IPS DF 6.9 (cell line): Measurements from ENCODE around the gene PATJ.
A peak's percentile ranks its signal among the peaks of the same experiment; 100 is the strongest.
"Not testable (repeated sequence)": the region's sequence is repeated elsewhere in the genome, so short reads cannot be mapped to it uniquely, and the experiment has no call there.

Source experiments
- DNase-seq: peaks from one replicate; pipeline ENCODE4 v3.0.0-alpha.2; 2013; ENCODE audit warnings: low read depth, low spot score
- H3K27ac ChIP-seq: one replicate; pipeline ENCODE4 v1.5.1; 2013; ENCODE audit warnings: low read length, control low read depth
- H3K27me3 ChIP-seq: 2 replicates; pipeline ENCODE4 v1.6.1; 2013; ENCODE audit warnings: mild to moderate bottlenecking, low read length; ENCODE audit not compliant: control insufficient read depth, insufficient read depth
- H3K36me3 ChIP-seq: 2 replicates; pipeline ENCODE4 v1.6.1; 2013; ENCODE audit warnings: low read length; ENCODE audit not compliant: control insufficient read depth, insufficient read depth
- H3K4me1 ChIP-seq: 2 replicates; pipeline ENCODE4 v1.6.1; 2013; ENCODE audit warnings: low read length; ENCODE audit not compliant: control insufficient read depth, insufficient read depth
- H3K4me3 ChIP-seq: 2 replicates; pipeline ENCODE4 v1.5.1; 2013; ENCODE audit warnings: mild to moderate bottlenecking, low read length
- H3K9me3 ChIP-seq: 2 replicates; pipeline ENCODE4 v1.6.1; 2013; ENCODE audit warnings: low read length, inconsistent platforms; ENCODE audit not compliant: control insufficient read depth, insufficient read depth
- WGBS: extraction: QIAGEN DNeasy Blood & Tissue Kit; methylation state at CpG from one replicate; pipeline ENCODE4 v1.1.7; 2013; ENCODE audit warnings: mixed read lengths, missing lambda C conversion rate; ENCODE audit not compliant: insufficient read length, insufficient coverage; 5-methylcytosine and 5-hydroxymethylcytosine counted together

PATJ gene

GRCh38 chr1:62144238-62144831, 402.1 kb downstream of the PATJ start:
- no peak overlapping the region for H3K27ac ChIP-seq
- no CpG with 5 or more reads among the region's 1 CpG for WGBS
- no peaks in the 10 kb centered on the region for H3K9me3 ChIP-seq
- no peaks in the 10 kb centered on the region for H3K27me3 ChIP-seq
- H3K4me3 ChIP-seq: no peak overlapping the region
- peaks cover 2% of the 10 kb centered on the region; the same call in 1 of the 2 replicates for H3K4me1 ChIP-seq
- no peaks in the 10 kb centered on the region for H3K36me3 ChIP-seq
- DNase-seq: peak; percentile 37

- no peaks in the 10 kb centered on the region for H3K27me3 ChIP-seq
- H3K27ac ChIP-seq: no peak overlapping the region
- no peaks in the 10 kb centered on the region for H3K9me3 ChIP-seq
- H3K36me3 ChIP-seq: no peaks in the 10 kb centered on the region; the same call in 1 of the 2 replicates
- no peak for DNase-seq
- H3K4me1 ChIP-seq: no peaks in the 10 kb centered on the region
- no CpG with 5 or more reads among the region's 6 CpGs for WGBS
- H3K4me3 ChIP-seq: no peak overlapping the region
Measured at GRCh38 chr1:62159940-62160348, 417.7 kb downstream of the PATJ start.

- H3K27ac ChIP-seq: no peak overlapping the region
- no peak overlapping the region for H3K4me3 ChIP-seq
- H3K27me3 ChIP-seq: no peaks in the 10 kb centered on the region
- H3K9me3 ChIP-seq: no peaks in the 10 kb centered on the region
- H3K4me1 ChIP-seq: no peaks in the 10 kb centered on the region
- WGBS: no CpG with 5 or more reads among the region's 1 CpG
- no peak for DNase-seq
- H3K36me3 ChIP-seq: no peaks in the 10 kb centered on the region; the same call in 1 of the 2 replicates
Measured at GRCh38 chr1:62161711-62162110, 419.4 kb downstream of the PATJ start.

- no CpG with 5 or more reads among the region's 10 CpGs for WGBS
- H3K27me3 ChIP-seq, H3K9me3 ChIP-seq, H3K4me3 ChIP-seq, H3K36me3 ChIP-seq, H3K4me1 ChIP-seq, DNase-seq, H3K27ac ChIP-seq: not testable (repeated sequence)
Measured at GRCh38 chr1:62170380-62170779, 428.1 kb downstream of the PATJ start.

- no CpG with 5 or more reads among the region's 9 CpGs for WGBS
- Histone ChIP-seq H3K9me3 (no peaks in the 10 kb centered on the region), H3K4me1 (no peaks in the 10 kb centered on the region), H3K4me3 (no peak overlapping the region), H3K36me3 (no peaks in the 10 kb centered on the region), H3K27ac (no peak overlapping the region), H3K27me3 (no peaks in the 10 kb centered on the region)
- DNase-seq: no peak
Measured at GRCh38 chr1:62175568-62176179, 433.4 kb downstream of the PATJ start.

GRCh38 chr1:62176597-62177312, 434.5 kb downstream of the PATJ start:
- Histone ChIP-seq H3K4me1 (no peaks in the 10 kb centered on the region), H3K9me3 (no peaks in the 10 kb centered on the region), H3K27ac (no peak overlapping the region), H3K36me3 (no peaks in the 10 kb centered on the region), H3K27me3 (no peaks in the 10 kb centered on the region), H3K4me3 (no peak overlapping the region)
- no peak for DNase-seq
- WGBS: no CpG with 5 or more reads among the region's 14 CpGs

GRCh38 chr1:62177621-62178020, 435.3 kb downstream of the PATJ start:
- no peaks in the 10 kb centered on the region for H3K9me3 ChIP-seq
- H3K27me3 ChIP-seq: no peaks in the 10 kb centered on the region
- no peaks in the 10 kb centered on the region for H3K36me3 ChIP-seq
- no peak overlapping the region for H3K27ac ChIP-seq
- H3K4me1 ChIP-seq: no peaks in the 10 kb centered on the region
- WGBS: no CpG with 5 or more reads among the region's 1 CpG
- no peak overlapping the region for H3K4me3 ChIP-seq
- no peak for DNase-seq

- Histone ChIP-seq H3K27me3 (no peaks in the 10 kb centered on the region), H3K9me3 (no peaks in the 10 kb centered on the region), H3K4me1 (0 out of 2 replicates have a peak, but pooled peaks cover 1% of the 10 kb centered on the region), H3K36me3 (no peaks in the 10 kb centered on the region), H3K27ac (no peak overlapping the region), H3K4me3 (no peak overlapping the region)
- no CpG with 5 or more reads among the region's 7 CpGs for WGBS
- DNase-seq: no peak
Measured at GRCh38 chr1:62178372-62178771, 436.1 kb downstream of the PATJ start.

- not testable (repeated sequence) for DNase-seq, H3K27ac ChIP-seq, H3K4me3 ChIP-seq, H3K4me1 ChIP-seq, H3K9me3 ChIP-seq, H3K36me3 ChIP-seq, H3K27me3 ChIP-seq
- WGBS: no CpG with 5 or more reads among the region's 4 CpGs
Measured at GRCh38 chr1:62180054-62180453, 437.8 kb downstream of the PATJ start.

- no peak overlapping the region for H3K27ac ChIP-seq
- H3K4me3 ChIP-seq: no peak overlapping the region
- H3K27me3 ChIP-seq: no peaks in the 10 kb centered on the region
- H3K4me1 ChIP-seq: peaks cover 3% of the 10 kb centered on the region; the same call in 1 of the 2 replicates
- no peaks in the 10 kb centered on the region for H3K9me3 ChIP-seq
- DNase-seq: no peak
- no peaks in the 10 kb centered on the region for H3K36me3 ChIP-seq
- WGBS: no CpG with 5 or more reads among the region's 6 CpGs
Measured at GRCh38 chr1:62180639-62181038, 438.4 kb downstream of the PATJ start.
